Neural crest cell (in vitro differentiated cells): ENCODE measurements around the gene STPG2. TPM values are rescaled to one million over a fixed set of nuclear protein-coding genes. Genes with fewer than 3 reads are reported as not detected.

ENCODE experiments used
- DNase-seq: peaks from one replicate; pipeline ENCODE4 v3.0.0; 2021; ENCODE audit warnings: low read depth, mixed read lengths, low spot score
- H3K27ac Mint-ChIP-seq: one replicate; pipeline ENCODE4 v1.8.0; 2021; ENCODE audit warnings: mild to moderate bottlenecking, mixed read lengths; ENCODE audit not compliant: unreplicated experiment
- H3K27me3 Mint-ChIP-seq: 2 replicates; pipeline ENCODE4 v1.8.0; 2021; ENCODE audit warnings: low read depth, mild to moderate bottlenecking, mixed read lengths
- H3K36me3 Mint-ChIP-seq: 2 replicates; pipeline ENCODE4 v1.8.0; 2021; ENCODE audit warnings: low read depth, mild to moderate bottlenecking, mixed read lengths
- H3K4me1 Mint-ChIP-seq: 2 replicates; pipeline ENCODE4 v1.8.0; 2021; ENCODE audit warnings: mixed read lengths
- H3K4me3 Mint-ChIP-seq: one replicate; pipeline ENCODE4 v1.8.0; 2021; ENCODE audit warnings: mild to moderate bottlenecking, mixed read lengths
- H3K9me3 Mint-ChIP-seq: 2 replicates; pipeline ENCODE4 v1.8.0; 2021; ENCODE audit warnings: mixed read lengths
- total RNA-seq: library from RNA; stranded (reverse); gene quantifications from 2 replicates; pipeline ENCODE4 v1.2.1, GENCODE V29; 2021
- TF ChIP-seq, protein P1 (sequence below): fragments of 200-600 bp; sonication (generic); conservative IDR thresholded peaks from 2 replicates; pipeline ENCODE4 v1.5.0; 2021; ENCODE audit warnings: antibody characterized with exemption, mild to moderate bottlenecking

STPG2 gene
- total RNA-seq, 1 donor from 2014 or later = 0.21 TPM

DNA sequence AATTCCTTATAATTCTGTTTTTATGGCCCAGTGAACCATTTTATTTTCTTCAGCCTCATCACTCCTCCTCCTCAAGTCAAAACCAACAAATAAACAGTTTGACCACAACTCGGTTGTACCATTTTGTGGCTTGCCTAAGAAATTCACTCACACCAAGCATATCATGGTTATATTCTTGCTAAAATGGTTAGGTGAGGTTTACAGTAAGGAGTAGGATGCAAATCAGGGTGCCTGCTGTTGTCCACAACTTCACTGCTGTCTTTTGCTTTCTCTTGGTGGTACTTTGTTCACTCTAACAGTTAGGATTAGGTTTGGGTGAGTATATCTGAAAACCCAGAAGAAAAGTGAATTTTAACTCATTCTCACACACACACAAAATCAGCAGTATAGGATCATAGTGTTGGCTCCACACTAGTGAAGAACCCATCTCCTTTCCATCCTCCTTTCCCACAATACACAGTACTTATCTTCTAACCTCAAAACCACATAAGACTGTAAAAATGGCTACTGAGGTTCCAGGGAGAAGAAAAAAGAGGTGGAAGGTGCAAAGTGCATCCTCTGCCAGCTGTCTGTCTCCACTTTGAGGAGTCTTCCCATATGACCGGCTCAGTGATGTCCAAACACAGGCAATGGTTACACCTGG lies 368.8 kb downstream of the STPG2 start:
- no peaks in the 10 kb centered on the region for H3K4me1 Mint-ChIP-seq
- H3K36me3 Mint-ChIP-seq = no peaks in the 10 kb centered on the region
- H3K27me3 Mint-ChIP-seq = no peaks in the 10 kb centered on the region
- H3K27ac Mint-ChIP-seq = no peak overlapping the region
- TF ChIP-seq, protein P1, sequence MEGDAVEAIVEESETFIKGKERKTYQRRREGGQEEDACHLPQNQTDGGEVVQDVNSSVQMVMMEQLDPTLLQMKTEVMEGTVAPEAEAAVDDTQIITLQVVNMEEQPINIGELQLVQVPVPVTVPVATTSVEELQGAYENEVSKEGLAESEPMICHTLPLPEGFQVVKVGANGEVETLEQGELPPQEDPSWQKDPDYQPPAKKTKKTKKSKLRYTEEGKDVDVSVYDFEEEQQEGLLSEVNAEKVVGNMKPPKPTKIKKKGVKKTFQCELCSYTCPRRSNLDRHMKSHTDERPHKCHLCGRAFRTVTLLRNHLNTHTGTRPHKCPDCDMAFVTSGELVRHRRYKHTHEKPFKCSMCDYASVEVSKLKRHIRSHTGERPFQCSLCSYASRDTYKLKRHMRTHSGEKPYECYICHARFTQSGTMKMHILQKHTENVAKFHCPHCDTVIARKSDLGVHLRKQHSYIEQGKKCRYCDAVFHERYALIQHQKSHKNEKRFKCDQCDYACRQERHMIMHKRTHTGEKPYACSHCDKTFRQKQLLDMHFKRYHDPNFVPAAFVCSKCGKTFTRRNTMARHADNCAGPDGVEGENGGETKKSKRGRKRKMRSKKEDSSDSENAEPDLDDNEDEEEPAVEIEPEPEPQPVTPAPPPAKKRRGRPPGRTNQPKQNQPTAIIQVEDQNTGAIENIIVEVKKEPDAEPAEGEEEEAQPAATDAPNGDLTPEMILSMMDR = no peak
- no peak for DNase-seq
- H3K4me3 Mint-ChIP-seq = no peak overlapping the region
- H3K9me3 Mint-ChIP-seq = peaks cover 2% of the 10 kb centered on the region

DNA sequence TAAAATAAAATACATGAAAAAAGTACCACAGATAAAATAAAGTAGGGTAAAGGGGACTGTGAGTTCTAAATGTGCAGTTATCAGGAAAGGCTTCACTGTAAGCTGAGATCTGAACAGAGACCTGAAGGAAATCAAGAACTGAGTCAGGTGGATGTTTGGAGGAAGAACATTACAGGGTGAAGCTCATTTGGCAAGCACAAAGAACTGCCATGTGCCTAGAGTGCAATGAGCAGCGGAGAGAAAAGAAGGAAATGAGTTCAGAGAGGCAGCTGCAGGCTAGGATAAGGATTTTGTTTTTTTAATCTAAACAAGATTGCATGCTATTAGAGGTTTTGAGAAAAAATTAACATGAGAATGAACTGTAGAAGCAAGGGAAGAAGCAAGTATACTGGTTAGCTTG lies 373.1 kb downstream of the STPG2 start:
- TF ChIP-seq, protein P1 = no peak
- H3K27ac Mint-ChIP-seq = no peak overlapping the region
- no peaks in the 10 kb centered on the region for H3K36me3 Mint-ChIP-seq
- H3K4me1 Mint-ChIP-seq = no peaks in the 10 kb centered on the region
- H3K9me3 Mint-ChIP-seq = no peaks in the 10 kb centered on the region
- DNase-seq = no peak
- no peaks in the 10 kb centered on the region for H3K27me3 Mint-ChIP-seq
- no peak overlapping the region for H3K4me3 Mint-ChIP-seq

DNA sequence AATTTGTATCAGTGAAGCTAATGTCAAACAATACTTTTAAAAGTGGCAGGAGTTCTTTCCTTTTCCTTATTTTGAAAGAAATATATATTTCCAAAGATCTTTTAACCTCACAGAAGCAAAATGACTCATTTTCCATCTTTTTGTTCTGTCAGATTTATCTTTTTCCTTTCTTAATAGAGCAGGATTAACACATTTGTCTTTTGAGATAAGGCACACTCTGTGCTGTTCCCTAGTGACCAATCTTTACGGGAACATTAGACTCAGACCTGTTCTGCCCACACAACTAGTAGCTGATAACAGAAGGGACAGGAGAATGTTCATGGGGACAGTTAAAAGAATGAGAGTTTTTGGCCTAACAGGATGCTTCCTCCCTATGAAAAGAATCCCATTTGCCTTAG lies 381.2 kb downstream of the STPG2 start:
- Mint-ChIP-seq H3K4me3 (no peak overlapping the region), H3K9me3 (no peaks in the 10 kb centered on the region), H3K27ac (no peak overlapping the region), H3K36me3 (no peaks in the 10 kb centered on the region), H3K27me3 (no peaks in the 10 kb centered on the region), H3K4me1 (no peaks in the 10 kb centered on the region)
- TF ChIP-seq, protein P1 = no peak
- no peak for DNase-seq

DNA sequence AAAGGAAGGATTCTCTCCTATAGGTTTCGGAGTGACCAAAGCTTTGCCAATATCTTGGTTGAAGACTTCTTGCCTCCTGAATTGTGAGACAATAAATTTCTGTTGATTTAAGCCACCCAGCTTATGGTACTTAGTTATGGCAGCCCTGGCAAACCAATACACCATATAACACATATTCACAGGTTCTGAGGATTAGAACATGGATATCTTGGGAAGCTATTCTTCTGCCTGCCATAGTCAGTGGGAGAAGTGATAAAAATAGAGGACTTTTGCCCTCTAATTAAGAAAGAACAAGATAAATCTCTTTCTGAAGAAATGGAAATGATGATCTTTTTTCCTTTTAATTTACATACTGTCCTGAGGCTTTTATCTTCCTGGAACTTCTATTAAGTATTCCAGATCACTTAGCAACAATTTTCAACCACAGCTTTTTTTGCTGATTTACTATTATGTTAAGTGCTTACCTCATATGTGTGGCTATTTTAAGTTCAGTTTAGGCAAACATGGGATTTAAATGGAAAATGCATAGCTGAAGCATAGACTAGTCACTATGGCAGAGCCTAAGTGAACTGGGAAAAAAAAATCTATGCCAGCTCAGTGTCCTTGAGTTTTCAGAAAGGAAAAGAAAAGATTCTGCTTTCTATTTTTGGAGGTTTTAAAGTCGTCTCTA lies 381.7 kb downstream of the STPG2 start:
- TF ChIP-seq, protein P1 = no peak

DNA sequence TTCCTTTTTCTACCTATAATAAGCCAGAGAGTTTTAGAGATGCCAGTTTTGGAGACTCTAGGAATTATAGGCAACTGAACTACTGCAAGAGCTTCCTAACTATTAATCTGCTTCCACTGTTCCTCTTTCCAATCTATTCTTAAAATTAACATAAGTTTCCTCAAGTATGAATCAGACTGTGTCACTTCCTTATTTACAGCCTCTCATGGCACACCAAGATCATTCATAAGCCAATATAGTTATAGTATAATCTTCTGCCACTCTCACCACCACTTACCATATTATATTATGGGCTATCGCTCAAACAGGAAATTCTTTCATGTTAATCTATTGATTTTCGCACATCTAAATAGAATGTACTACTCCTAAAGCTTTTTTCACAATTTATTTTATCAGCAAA lies 383.5 kb downstream of the STPG2 start:
- no peak overlapping the region for H3K27ac Mint-ChIP-seq
- no peaks in the 10 kb centered on the region for H3K4me1 Mint-ChIP-seq
- no peaks in the 10 kb centered on the region for H3K36me3 Mint-ChIP-seq
- H3K4me3 Mint-ChIP-seq = no peak overlapping the region
- TF ChIP-seq, protein P1 = no peak
- no peaks in the 10 kb centered on the region for H3K9me3 Mint-ChIP-seq
- no peaks in the 10 kb centered on the region for H3K27me3 Mint-ChIP-seq
- no peak for DNase-seq

More for the DNA sequence above, 381.7 kb downstream of the STPG2 start:
- Mint-ChIP-seq H3K4me3 (no peak overlapping the region), H3K27me3 (no peaks in the 10 kb centered on the region), H3K9me3 (no peaks in the 10 kb centered on the region), H3K36me3 (no peaks in the 10 kb centered on the region), H3K27ac (no peak overlapping the region), H3K4me1 (no peaks in the 10 kb centered on the region)
- no peak for DNase-seq
